ENCODE data around the gene SEPTIN6.

Gene SEPTIN6

DNA sequence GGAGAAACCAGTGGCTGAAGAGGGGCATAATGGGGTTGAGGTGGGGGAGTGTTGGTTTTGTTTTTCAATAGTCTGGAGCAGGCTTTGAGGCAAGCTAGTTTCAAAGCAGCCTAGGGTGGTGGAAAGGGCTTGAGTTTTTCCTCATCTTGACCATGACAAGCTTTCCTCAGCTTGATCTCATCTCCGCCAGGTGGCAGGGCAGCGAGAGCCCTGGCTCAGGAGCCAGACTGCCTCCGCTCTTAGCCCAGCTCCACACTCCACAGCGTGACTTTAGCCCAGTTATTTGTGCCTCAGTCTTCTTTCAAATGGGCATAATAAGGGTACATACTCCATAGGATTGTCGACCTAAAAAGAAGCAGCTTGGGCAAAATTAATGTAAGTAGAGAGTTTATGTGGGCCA is 35.5 kb upstream of the SEPTIN6 start:
- in situ Hi-C loops (cut with MboI; ENCODE audit: low sequenced_read_pairs, unreplicated experiment), result loop anchor here (10.0 to 25.0 kb wide), 2 partner anchors 114 to 216 kb away; no protein-coding TSS in a partner anchor

DNA sequence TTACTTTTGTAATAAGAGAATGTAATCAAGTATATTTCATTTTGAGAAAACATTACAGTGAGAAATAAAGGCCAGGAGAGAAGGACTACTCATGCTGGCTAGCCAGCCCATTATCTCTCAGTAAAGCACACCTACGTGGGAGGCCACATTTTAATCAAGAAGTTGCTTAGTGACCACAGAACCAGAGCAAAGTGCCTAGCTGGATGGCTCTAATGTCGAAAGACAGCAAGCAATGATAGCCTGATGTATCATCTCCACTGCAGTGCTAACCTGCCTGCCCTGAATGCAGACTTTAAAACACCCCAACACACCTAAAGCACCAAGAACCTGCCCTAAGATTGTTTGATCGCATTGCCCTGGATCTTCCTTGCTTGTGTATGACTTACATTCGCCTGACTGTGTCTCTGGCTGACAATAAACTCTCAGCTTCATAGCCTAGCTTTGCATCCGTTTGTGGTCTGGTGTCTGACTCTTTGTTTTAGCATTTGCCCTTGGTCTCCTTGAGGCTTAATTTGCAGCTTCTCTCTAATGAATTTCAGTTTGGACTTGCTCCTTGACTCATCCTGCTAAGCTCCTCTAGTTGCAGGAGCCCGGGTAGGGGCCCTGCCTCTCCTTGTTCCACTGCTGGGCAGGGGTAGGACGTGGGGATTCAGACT is 34.1 kb upstream of the SEPTIN6 start:
- DNase-seq (ENCODE audit: low spot score), result no peak
- no peak for TF ChIP-seq CTCF (IDR thresholded peaks at IDR 0.05; ENCODE audit: borderline replicate concordance, control extremely low read depth, extremely low read depth, insufficient read depth, missing control alignments)
- in situ Hi-C loops (cut with MboI; ENCODE audit: low sequenced_read_pairs, unreplicated experiment), result loop anchor here (10.0 to 25.0 kb wide), 2 partner anchors 112 to 215 kb away; no protein-coding TSS in a partner anchor

More for the DNA sequence above, 35.5 kb upstream of the SEPTIN6 start:
- DNase-seq (ENCODE audit: low spot score), result no peak
- TF ChIP-seq CTCF (IDR thresholded peaks at IDR 0.05; ENCODE audit: borderline replicate concordance, control extremely low read depth, extremely low read depth, insufficient read depth, missing control alignments), result no peak

DNA sequence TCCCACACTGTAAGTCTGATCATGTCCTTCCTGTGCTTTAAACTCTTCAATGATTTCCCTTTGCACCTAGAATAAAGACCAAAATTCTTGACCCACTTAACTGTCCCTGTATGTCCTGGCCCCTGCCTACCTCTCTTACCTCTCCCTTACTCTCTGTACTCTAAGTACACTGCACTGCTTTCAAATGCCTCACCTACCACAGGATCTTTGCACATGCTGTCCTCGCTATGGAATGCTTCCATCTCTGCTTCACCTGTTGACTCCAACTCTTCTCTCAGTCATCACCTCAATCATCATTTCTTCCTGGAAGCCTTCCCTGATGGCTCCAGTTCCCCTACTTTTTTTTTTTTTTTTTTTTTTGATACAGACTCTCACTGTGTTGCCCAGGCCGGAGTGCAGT is 29.0 kb upstream of the SEPTIN6 start:
- in situ Hi-C loops (cut with MboI; ENCODE audit: low sequenced_read_pairs, unreplicated experiment), result loop anchor here (10.0 kb wide), 1 partner anchor 107 kb away; no protein-coding TSS in a partner anchor
- TF ChIP-seq CTCF (IDR thresholded peaks at IDR 0.05; ENCODE audit: borderline replicate concordance, control extremely low read depth, extremely low read depth, insufficient read depth, missing control alignments), result no peak
- no peak for DNase-seq (ENCODE audit: low spot score)

- no peak for TF ChIP-seq CTCF (IDR thresholded peaks at IDR 0.05; ENCODE audit: borderline replicate concordance, control extremely low read depth, extremely low read depth, insufficient read depth, missing control alignments)
- in situ Hi-C loops (cut with MboI; ENCODE audit: low sequenced_read_pairs, unreplicated experiment), result loop anchor here (10.0 kb wide), 1 partner anchor 107 kb away; no protein-coding TSS in a partner anchor
- no peak for DNase-seq (ENCODE audit: low spot score)
Measured at GRCh38 chrX:119721487-119721886, 28.5 kb upstream of the SEPTIN6 start.

DNA sequence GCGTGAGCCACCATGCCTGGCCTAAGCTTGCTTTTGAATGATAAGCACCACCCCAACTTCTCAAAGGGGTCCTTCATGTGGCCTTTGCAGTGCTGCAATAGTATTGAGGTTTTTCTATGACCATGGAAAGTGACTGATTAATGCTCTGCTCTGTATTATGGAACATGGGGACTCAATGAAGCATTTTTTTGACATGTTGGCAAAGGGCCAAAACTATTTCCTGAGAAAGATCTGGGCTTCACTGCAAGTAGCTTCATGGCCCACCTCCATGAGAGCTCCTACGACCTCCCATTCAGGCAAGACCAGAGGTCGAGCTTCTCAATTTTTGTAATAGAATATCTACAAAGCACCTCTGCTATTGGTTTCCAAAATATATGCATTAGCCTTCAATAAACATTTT is 16.7 kb upstream of the SEPTIN6 start:
- no peak for DNase-seq (ENCODE audit: low spot score)
- TF ChIP-seq CTCF (IDR thresholded peaks at IDR 0.05; ENCODE audit: borderline replicate concordance, control extremely low read depth, extremely low read depth, insufficient read depth, missing control alignments), result no peak
- in situ Hi-C loops (cut with MboI; ENCODE audit: low sequenced_read_pairs, unreplicated experiment), result no loop called here

DNA sequence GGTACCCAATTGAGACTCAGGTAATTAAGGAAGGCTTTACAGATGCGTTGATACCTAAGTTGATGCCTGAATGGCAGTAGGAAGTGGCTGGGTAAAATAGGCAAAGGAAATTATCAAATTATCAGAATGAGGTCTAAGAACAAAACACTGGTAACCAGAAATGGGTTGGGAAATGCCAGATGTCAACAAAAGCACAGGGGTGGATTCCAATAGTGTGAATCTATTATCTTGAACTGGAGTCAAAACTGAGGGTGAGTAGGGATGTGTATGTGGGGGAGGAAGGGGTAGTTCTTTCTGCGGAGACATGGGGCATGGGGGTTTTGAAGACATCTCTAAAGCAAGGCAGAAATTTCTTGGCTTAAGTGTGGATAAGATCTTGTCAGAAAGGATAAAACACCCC is 16.0 kb upstream of the SEPTIN6 start:
- TF ChIP-seq CTCF (IDR thresholded peaks at IDR 0.05; ENCODE audit: borderline replicate concordance, control extremely low read depth, extremely low read depth, insufficient read depth, missing control alignments), result no peak
- no peak for DNase-seq (ENCODE audit: low spot score)
- in situ Hi-C loops (cut with MboI; ENCODE audit: low sequenced_read_pairs, unreplicated experiment), result no loop called here
